HG02571 (cell line): ENCODE measurements around the gene ATXN1.

Experiments used
- ATAC-seq: cut with Tn5 transposase; IDR thresholded peaks from one replicate; pipeline ENCODE4 v1.9.1; 2021; ENCODE audit warnings: mild to moderate bottlenecking, moderate library complexity; ENCODE audit not compliant: unreplicated experiment

Gene ATXN1

DNA sequence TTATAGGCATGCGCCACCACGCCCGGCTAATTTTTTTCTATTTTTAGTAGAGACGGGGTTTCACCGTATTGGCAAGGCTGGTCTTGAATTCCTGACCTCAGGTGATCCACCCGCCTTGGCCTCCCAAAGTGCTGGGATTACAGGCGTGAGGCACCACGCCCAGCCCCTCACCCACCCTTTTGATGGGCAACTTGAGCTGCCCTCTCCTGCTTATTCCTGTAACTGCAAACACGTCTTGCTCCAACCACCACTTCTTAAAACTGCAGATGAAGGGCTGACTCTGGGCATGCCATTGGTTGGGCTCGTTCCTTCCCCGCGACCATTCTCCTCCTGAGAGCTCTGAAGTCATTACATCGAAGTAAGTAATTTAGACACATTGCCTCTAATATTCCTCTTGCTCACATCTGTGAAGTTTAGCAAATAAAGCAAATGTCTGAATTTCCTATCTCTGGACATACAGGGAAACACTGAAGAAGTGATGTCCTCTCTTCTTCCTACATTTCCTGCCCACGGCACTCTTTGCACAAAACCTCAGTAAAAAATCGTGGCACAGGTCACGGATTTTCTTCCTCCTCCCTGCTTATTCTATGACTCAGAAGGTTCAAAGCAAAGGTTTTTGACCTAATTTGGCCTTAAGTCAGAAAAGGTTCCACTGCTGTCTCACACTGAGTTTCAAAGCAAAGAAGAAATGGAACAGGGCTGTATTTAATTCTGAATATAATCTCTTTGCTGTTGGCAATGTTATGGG is 405.4 kb downstream of the ATXN1 start:
- ATAC-seq = no peak

DNA sequence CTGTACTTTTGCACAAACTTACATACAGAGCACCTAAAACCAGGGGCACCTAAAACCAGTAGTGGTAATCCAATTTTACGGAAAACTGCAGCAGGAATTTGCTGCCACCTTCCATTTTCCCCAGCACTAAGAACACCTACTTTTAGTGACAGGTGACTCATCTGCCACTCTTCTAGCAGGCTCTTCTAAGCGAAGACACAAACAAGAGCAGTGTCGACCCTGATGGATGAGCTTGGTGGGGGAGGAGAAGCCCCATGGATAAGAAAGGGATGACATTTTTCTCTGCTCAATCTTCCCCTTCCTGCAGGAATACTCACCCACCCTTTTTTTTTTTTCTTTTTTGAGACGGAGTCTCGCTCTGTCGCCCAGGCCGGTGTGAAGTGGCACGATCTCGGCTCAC is 406.0 kb downstream of the ATXN1 start:
- no peak for ATAC-seq

DNA sequence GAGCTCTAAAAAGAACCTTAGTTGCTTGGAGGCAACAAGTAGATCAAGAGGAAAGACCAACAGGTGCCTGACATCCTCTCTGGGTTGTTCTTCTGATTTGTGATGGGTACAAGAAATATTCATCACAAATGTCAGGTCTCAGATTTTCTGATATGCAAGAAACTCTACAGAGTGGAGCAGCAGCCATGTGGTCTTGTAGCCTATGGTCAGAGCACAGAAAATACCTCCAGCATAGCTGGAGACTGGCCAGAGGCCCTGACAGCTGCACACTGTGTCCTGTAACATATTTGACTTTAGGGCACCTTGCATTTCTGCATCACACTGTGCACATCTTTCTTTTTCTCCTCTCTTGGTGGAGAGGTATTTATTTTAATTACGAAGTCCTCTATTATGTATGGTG is 406.6 kb downstream of the ATXN1 start:
- no peak for ATAC-seq

DNA sequence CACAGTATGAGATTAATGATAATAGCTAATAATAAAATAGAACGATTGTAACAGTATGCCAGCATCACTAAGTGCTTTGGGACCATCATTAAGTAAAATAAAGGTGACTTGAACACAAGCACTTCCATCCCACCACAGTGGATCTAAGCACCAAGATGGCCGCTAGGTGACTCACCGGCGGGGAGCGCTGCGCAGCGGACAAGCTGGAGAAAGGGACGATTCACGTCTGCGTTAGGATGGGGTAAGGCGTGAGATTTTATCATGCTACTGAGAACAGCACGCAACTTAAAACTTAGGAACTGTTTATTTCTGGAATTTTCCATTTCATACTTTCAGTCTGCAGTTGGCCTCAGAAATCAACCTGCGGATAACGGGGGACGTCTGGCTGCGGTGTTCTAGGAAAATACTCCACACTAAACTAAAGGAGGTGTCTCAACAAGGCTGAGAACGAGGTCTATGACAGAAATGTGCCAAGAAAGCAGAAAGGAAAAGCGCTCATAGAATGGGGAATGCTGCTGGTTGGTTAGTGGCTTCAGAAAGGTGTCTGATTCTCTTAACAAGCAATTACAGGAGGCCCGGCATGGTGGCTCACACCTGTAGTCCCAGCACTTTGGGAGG is 408.3 kb downstream of the ATXN1 start:
- no peak for ATAC-seq

DNA sequence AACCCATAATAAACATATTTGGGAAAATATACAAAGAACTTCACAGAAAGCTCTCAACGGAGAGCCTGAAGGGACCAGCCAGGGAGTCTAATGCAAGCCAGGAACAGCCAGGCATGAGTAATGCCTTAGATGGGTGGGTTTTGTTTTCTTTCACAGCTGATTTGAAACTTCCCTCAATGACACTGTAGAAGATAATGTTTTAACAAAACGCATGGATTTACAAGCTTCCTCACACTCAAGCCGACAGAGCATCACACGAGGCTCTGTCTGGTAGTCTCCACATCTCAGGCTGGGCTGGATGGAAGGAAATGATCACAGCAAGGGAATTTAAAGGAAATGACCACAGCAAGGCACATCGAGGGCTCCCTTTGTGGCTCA is 409.0 kb downstream of the ATXN1 start:
- no peak for ATAC-seq

DNA sequence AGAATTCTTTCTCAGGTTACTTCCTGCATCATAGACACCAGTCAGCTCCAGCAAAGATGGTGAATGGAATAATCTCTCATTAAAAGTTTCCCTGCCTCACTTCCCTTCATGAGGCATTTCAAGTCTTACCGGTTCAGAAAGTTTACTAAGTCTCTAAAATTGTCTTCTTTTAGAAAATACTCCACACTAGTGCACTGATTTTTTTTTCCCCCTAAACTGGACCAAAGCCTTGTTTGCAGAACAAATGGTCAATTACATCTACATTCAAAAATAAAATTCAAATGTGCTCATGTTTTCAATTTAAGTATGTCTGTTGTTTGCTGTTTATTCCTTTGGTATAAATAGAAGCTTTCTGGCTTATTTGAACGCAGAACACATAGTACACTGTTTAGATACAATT is 411.7 kb downstream of the ATXN1 start:
- no peak for ATAC-seq

DNA sequence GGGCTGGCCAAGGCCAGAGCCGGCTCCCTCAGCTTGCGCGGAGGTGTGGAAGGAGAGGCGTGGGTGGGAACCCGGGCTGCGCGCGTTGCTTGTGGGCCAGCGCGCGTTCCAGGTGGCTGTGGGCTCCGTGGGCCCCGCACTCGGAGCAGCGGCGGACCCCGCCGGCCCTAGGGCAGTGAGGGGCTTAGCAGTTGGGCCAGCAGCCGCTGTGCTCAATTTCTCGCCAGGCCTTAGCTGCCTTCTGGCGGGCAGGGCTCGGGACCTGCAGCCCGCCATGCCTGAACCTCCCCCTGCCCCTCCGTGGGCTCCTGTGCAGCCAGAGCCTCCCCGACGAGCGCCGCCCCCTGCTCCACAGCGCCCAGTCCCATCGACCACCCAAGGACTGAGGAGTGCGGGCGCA is 414.4 kb downstream of the ATXN1 start:
- ATAC-seq = no peak

DNA sequence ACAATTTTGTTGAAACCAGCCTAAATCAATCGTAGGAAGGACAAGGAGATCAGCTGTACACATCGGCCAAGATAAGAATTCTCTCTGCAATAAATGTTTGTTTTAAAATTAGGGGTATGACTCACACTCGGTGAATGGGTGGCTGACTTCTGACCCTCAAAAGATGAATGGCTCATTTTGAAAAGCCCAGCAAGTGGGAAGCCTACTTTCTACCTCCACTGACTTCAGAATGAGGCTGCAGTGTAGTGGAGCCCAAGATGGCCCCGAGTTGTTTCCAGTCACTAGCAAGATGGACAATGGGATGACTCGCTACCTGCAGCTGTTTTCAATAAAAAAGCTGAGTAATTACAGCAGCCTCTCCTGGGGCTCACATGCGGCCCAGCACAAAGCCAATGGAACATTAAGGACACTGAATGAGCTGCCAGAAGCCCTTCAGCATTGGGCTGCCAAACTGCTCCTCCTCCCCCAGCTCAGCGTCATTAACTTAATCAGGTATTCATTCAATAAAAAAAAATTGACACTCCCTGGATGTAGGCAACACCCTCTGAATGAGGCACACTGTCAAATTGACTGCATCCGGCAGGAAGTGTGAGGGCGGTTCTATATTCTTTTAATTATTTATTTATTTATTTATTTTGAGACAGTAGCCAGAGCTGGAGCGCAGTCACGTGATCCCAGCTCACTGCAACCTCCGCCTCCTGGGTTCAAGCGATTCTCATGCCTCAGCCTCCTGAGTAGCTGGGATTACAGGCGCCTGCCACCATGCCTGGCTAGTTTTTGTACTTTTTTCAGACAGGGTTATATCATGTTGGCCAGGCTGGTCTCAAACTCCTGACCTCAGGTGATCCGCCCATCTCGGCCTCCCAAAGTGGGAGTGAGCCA is 415.6 kb downstream of the ATXN1 start:
- ATAC-seq = no peak

DNA sequence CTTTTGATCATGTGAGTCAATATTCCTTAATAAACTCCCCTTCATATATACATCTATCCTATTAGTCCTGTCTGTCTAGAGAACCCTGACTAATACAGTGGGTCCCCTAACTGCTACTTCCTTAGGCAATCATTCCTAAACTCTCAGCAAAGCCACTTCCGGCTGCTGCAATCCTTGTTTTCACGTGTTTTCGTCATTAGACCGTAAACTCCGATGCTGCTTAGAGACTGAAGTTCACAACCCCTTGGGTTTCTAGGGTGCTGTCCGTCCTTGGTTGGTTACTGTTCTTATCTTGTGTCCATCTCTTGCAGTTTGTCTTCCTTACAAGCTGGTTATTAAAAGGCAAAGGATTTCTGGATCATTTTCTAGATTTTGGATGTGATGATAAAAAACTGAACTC is 416.5 kb downstream of the ATXN1 start:
- no peak for ATAC-seq

DNA sequence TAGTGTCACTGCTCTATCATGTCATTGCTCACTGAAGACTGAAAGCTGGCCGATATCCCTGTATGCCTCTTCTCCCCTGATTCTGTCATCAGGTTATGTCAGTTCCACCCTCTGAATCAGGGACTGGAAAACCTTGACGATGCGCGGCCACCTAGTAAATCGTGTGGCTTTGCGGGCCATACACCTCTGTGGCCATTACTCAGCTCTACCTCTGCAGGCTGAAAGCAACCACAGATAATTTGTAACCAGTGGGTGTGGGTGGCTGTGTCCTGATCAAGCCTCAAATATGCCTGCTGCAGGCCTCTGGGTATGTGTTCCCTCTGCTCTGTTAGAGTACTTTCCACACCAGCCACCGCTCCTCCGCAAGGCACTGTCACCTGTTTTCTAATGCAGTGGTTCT is 417.7 kb downstream of the ATXN1 start:
- ATAC-seq = no peak

DNA sequence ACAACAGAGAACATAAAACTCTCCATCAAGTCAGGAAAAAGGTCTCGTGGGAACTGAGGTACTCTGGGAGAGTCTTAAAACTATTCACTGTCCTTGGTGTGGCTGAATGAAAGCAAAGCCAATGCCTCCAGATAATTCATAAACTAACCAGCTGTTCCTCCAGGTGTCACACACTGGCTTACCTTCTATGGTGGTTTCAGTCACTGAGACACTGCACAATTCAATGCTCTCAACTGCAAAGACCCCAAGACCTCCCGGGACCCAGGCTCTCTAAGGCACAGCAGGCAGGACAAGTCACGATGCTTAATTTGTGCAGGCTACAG is 422.0 kb downstream of the ATXN1 start:
- ATAC-seq = no peak

DNA sequence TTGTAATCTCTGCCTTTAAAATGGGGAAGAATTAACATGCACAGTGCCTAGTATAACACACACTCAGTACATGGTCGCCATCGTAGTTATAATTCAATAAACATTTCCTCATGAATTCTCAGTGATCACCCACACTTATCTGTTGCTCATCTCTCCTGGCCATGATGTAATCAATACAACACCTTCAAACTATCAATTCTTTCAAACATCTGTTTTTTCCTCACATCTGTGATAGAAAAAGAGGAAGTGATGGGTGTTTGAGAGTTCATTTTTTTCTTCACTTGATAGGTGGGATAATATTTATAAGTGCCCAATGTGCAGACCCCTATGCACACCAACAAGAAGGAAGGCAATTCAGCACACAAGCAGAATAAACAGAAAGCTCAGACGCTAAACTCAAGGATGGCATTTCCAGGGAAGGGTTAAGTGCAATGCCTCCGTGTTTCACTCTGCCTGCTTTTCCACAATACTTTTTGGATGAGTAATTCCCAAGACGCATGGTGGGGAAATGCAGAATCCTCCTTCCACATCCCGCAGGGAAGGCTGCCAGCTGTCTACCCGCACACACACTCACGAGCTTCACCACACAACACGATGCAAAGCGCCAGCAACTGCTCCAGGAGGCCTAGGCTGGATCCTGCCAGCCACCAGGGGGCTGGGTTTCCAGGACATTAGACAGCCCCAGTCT is 422.5 kb downstream of the ATXN1 start:
- no peak for ATAC-seq

DNA sequence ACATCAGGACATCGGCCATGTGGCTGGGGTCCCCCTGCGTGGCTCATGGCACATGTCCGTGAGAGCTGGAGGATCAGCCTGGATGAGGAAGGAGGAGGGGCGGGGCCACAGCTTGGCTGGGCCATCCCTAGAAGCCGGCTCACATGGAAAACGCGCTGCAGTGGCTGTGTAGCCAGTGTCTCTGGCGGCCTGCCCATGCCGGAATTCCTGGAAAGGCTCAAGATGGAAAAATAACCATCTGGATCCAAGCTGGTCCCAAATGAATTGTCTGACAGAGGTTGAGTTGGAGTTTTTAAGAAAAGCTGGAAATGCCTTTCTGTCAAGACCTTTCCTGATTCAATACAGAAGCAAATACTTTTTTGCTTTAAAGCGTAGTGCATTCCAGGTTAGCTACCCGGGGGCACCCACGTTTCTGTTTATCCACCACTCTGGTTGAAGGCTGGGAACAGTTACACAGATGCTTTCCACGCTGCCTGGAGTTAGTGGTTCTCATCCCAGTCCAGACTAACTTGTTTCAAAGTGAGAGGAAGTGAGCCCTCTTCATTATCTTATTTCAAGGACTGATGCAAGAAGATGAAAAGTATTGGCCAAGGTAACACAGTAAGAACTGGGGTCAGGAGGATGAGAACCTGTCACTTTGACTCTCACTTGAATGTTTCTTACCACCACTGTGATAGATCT is 423.8 kb downstream of the ATXN1 start:
- ATAC-seq = no peak

DNA sequence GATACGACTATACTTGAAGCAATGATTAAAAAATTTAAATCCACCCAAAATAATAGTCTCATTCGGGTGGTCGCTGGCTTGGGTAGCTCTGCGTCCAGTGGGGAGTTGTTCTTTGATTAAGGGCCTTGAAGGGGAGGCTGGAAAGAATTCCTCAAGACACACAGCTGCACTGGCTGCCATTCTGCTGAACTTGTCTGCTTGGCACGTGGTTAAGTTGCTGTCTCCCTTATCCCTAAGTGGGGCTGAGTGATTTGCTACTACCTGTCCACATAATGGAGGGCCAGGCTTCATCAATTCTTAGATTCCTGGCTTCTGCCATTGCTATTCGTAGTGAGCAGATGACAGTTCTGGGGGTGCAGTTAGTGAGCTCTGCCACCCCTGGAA is 424.4 kb downstream of the ATXN1 start:
- no peak for ATAC-seq

DNA sequence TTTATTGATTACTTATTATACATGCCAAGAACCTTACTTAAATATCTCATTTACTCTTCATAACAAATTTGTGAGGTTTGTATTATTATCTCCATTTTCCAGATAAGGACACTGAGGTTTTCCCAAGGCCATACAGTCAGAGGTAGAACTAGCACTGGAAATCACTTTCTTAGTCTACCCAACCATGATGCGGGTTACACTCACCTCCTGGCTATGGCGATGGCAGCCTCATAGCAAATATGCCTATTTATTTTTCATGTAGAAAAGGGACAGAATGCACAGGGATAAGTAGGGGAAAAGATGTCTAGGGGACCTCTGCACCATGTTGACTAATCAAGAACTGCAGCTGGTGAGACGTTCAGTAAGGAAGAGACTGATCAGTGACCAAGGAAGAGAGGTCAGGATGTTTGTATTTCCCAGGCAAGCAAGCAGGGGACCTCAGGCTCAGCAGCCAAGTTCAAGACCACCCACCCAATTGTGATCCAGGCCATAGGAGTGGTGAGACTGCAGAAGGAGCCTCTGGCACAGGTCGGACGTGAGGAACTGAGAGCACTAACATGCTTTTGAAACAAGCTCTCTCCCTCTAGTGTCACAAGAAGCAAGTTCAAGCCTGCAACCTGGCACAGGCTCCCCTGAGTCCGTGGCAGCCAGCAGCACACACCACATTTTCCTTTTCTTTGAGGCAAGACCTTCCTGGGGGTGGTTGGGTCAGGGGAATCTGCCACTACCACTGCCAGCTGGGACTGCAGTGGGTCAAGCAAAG is 425.0 kb downstream of the ATXN1 start:
- no peak for ATAC-seq

DNA sequence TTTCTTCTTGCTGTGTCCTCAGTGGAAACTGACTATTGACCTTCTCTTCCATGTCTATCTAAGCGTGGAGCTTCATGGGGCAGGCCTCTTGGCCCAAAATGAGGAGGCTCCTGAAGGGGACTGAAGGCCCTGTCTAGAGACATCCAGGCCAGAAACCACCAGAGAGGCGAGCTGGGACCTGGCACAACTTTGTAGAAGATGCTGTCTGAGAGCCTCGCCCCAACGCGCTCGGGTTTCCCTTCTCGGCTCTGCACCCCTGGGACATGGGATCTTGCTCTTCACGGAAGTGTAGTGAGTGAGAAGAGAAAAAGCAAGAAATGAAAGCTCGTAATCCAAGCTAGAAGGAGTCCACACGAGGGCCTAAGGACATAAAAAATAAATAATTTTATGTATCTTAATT is 426.1 kb downstream of the ATXN1 start:
- ATAC-seq = no peak

DNA sequence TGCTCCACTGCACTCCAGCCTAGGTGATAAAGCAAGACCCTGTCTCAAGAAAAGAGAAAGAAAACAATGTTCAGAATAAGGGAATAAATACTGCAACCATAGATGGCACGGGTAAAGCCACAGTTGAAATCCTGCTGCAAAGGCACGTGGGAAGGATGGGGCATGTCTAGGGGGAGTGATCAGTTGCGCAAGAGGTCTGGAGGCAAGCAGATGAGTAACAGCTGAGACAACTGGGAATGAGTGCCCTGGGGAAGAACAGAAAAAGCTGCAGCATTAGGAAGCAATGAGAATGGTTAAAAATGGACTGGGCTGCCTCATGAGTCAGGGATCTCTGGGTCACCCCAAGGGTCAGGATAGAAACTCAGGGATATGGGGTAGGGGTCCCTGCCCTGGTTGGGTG is 426.6 kb downstream of the ATXN1 start:
- no peak for ATAC-seq

DNA sequence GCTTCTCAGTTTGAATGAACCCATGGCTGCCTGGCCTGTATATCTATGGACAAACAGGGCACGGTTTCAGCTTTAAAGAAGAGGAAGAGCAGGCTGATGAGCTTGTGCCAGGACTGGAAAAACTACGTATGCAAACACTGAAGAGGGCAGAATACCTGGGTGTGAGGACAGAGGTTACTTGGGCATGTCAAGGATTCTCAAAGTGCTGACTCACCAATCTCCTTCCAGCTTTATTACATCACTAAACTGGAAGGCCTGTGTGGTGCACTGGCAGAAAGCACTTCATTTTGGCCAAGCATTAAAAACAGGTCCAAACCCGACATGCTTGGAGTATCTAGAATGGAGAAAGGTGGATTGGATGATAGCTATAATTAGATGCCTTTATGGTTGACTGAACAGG is 427.7 kb downstream of the ATXN1 start:
- ATAC-seq = no peak

DNA sequence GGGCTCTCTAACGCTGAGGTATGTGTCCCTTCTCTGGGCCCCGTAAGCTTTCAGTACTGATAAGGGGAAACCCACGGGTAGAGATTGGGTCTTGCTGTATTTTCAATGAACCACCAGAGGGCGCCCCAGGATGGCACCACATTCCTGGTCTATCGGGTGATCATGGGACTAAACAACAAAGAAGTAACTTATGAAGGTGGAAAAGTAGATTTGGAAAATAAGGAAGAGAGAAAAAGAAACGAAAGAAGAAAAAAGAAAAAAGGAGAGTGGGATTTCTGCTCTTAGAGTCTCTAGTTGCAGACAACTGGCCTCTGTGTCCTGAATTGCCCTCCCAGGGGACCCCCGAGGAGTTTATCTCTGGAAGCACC is 429.1 kb downstream of the ATXN1 start:
- ATAC-seq = peak; percentile 92

DNA sequence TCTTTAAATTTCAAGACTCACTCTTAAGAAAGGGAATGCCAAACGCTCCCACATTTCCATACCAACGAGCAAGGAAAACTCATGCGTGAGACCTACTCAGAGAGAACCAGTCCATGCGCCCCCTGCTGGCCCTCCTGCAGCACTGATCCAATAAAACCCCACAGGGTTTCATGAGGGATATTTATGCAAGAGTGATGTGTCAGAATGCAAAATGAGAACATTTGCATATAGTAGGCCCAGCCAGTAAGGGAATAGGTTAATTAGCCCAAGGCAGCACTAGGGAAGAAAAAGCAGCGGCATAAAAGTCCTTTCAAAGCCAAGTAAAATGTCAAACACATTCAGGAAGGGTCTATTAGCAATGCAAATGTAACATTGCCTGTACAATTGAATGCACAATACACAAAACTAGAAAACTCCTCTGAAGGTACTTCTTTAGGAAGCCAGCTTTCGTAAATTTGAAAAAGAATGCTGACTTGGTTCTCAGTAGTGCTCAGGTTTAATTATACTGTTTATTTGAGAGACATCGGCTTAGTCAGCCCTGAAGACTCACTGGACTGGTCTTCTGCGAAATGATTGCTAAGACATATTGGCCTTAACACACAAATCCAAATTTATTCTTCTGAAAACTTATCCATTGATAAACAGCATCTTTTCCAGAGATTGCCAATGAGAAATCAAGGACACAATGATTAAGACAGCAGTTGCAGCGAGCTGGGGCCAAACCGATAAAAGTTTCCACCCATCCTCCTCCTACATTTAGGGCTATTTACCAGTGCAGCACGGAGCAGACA is 429.7 kb downstream of the ATXN1 start:
- ATAC-seq = no peak
